ENCODE results near the gene CES3.
A peak's percentile ranks its signal among the peaks of the same experiment; 100 is the strongest.

The CES3 gene

GRCh38 chr16:66919569-66920298 is 41.3 kb upstream of the CES3 start:
- no peak for DNase-seq
- no peaks in the 10 kb centered on the region for H3K9me3 ChIP-seq (ENCODE audit: control insufficient read depth, low read length)
- H3K27me3 ChIP-seq (replicated peaks; ENCODE audit: control insufficient read depth, insufficient read depth, low read length, poor library complexity, severe bottlenecking): peaks cover 2% of the 10 kb centered on the region
- no peaks in the 10 kb centered on the region for H3K4me1 ChIP-seq (ENCODE audit: control insufficient read depth, insufficient read depth, low read length, poor library complexity, severe bottlenecking)
- H3K27ac ChIP-seq (ENCODE audit: insufficient read depth, low read length, poor library complexity, severe bottlenecking): no peak overlapping the region
- no peak overlapping the region for H3K4me3 ChIP-seq (ENCODE audit: insufficient read depth, low read depth, low read length, poor library complexity, severe bottlenecking)
- H3K36me3 ChIP-seq (ENCODE audit: control insufficient read depth, insufficient read depth, low read length): no peaks in the 10 kb centered on the region

GRCh38 chr16:66920299-66920590 is 40.8 kb upstream of the CES3 start:
- no peak for DNase-seq
- H3K4me1 ChIP-seq (ENCODE audit: control insufficient read depth, insufficient read depth, low read length, poor library complexity, severe bottlenecking): peaks cover 3% of the 10 kb centered on the region
- peaks cover 7% of the 10 kb centered on the region for H3K27me3 ChIP-seq (replicated peaks; ENCODE audit: control insufficient read depth, insufficient read depth, low read length, poor library complexity, severe bottlenecking)
- H3K36me3 ChIP-seq (ENCODE audit: control insufficient read depth, insufficient read depth, low read length): no peaks in the 10 kb centered on the region
- H3K27ac ChIP-seq (ENCODE audit: insufficient read depth, low read length, poor library complexity, severe bottlenecking): no peak overlapping the region
- H3K9me3 ChIP-seq (ENCODE audit: control insufficient read depth, low read length): no peaks in the 10 kb centered on the region
- no peak overlapping the region for H3K4me3 ChIP-seq (ENCODE audit: insufficient read depth, low read depth, low read length, poor library complexity, severe bottlenecking)

GRCh38 chr16:66920924-66921680 is 40.0 kb upstream of the CES3 start:
- no peak overlapping the region for H3K27ac ChIP-seq (ENCODE audit: insufficient read depth, low read length, poor library complexity, severe bottlenecking)
- H3K36me3 ChIP-seq (ENCODE audit: control insufficient read depth, insufficient read depth, low read length): no peaks in the 10 kb centered on the region
- peaks cover 12% of the 10 kb centered on the region for H3K27me3 ChIP-seq (replicated peaks; ENCODE audit: control insufficient read depth, insufficient read depth, low read length, poor library complexity, severe bottlenecking)
- H3K4me3 ChIP-seq (ENCODE audit: insufficient read depth, low read depth, low read length, poor library complexity, severe bottlenecking): no peak overlapping the region
- H3K9me3 ChIP-seq (ENCODE audit: control insufficient read depth, low read length): no peaks in the 10 kb centered on the region
- DNase-seq: no peak
- peaks cover 6% of the 10 kb centered on the region for H3K4me1 ChIP-seq (ENCODE audit: control insufficient read depth, insufficient read depth, low read length, poor library complexity, severe bottlenecking)

- peaks cover 6% of the 10 kb centered on the region for H3K4me1 ChIP-seq (ENCODE audit: control insufficient read depth, insufficient read depth, low read length, poor library complexity, severe bottlenecking)
- no peak overlapping the region for H3K27ac ChIP-seq (ENCODE audit: insufficient read depth, low read length, poor library complexity, severe bottlenecking)
- H3K27me3 ChIP-seq (replicated peaks; ENCODE audit: control insufficient read depth, insufficient read depth, low read length, poor library complexity, severe bottlenecking): peaks cover 12% of the 10 kb centered on the region
- no peaks in the 10 kb centered on the region for H3K36me3 ChIP-seq (ENCODE audit: control insufficient read depth, insufficient read depth, low read length)
- no peaks in the 10 kb centered on the region for H3K9me3 ChIP-seq (ENCODE audit: control insufficient read depth, low read length)
- DNase-seq: no peak
- no peak overlapping the region for H3K4me3 ChIP-seq (ENCODE audit: insufficient read depth, low read depth, low read length, poor library complexity, severe bottlenecking)
Measured at GRCh38 chr16:66921729-66922450, 39.2 kb upstream of the CES3 start.

GRCh38 chr16:66923247-66923731 is 37.8 kb upstream of the CES3 start:
- Histone ChIP-seq H3K27ac (ENCODE audit: insufficient read depth, low read length, poor library complexity, severe bottlenecking) (no peak overlapping the region), H3K27me3 (replicated peaks; ENCODE audit: control insufficient read depth, insufficient read depth, low read length, poor library complexity, severe bottlenecking) (peaks cover 12% of the 10 kb centered on the region), H3K4me3 (ENCODE audit: insufficient read depth, low read depth, low read length, poor library complexity, severe bottlenecking) (no peak overlapping the region), H3K4me1 (ENCODE audit: control insufficient read depth, insufficient read depth, low read length, poor library complexity, severe bottlenecking) (peaks cover 6% of the 10 kb centered on the region), H3K9me3 (ENCODE audit: control insufficient read depth, low read length) (no peaks in the 10 kb centered on the region), H3K36me3 (ENCODE audit: control insufficient read depth, insufficient read depth, low read length) (no peaks in the 10 kb centered on the region)
- DNase-seq: no peak

- peaks cover 12% of the 10 kb centered on the region for H3K27me3 ChIP-seq (replicated peaks; ENCODE audit: control insufficient read depth, insufficient read depth, low read length, poor library complexity, severe bottlenecking)
Measured at GRCh38 chr16:66923866-66924265, 37.2 kb upstream of the CES3 start.

GRCh38 chr16:66924527-66925321 is 36.3 kb upstream of the CES3 start:
- Histone ChIP-seq H3K36me3 (ENCODE audit: control insufficient read depth, insufficient read depth, low read length) (no peaks in the 10 kb centered on the region), H3K27ac (ENCODE audit: insufficient read depth, low read length, poor library complexity, severe bottlenecking) (no peak overlapping the region), H3K27me3 (replicated peaks; ENCODE audit: control insufficient read depth, insufficient read depth, low read length, poor library complexity, severe bottlenecking) (peaks cover 12% of the 10 kb centered on the region), H3K4me1 (ENCODE audit: control insufficient read depth, insufficient read depth, low read length, poor library complexity, severe bottlenecking) (peaks cover 6% of the 10 kb centered on the region), H3K4me3 (ENCODE audit: insufficient read depth, low read depth, low read length, poor library complexity, severe bottlenecking) (peak overlapping the region; percentile 34), H3K9me3 (ENCODE audit: control insufficient read depth, low read length) (no peaks in the 10 kb centered on the region)
- peak in 2 of 3 donors; percentile 5 to 22 for DNase-seq

More at GRCh38 chr16:66923866-66924265, 37.2 kb upstream of the CES3 start:
- no peak for DNase-seq
- no peak overlapping the region for H3K4me3 ChIP-seq (ENCODE audit: insufficient read depth, low read depth, low read length, poor library complexity, severe bottlenecking)
- H3K36me3 ChIP-seq (ENCODE audit: control insufficient read depth, insufficient read depth, low read length): no peaks in the 10 kb centered on the region
- no peak overlapping the region for H3K27ac ChIP-seq (ENCODE audit: insufficient read depth, low read length, poor library complexity, severe bottlenecking)
- no peaks in the 10 kb centered on the region for H3K9me3 ChIP-seq (ENCODE audit: control insufficient read depth, low read length)
- peaks cover 6% of the 10 kb centered on the region for H3K4me1 ChIP-seq (ENCODE audit: control insufficient read depth, insufficient read depth, low read length, poor library complexity, severe bottlenecking)

GRCh38 chr16:66925322-66925840 is 35.7 kb upstream of the CES3 start, which contains the start of gene RRAD:
RRAD (minus strand) TSS chr16:66925535; CDS start chr16:66925179, 356 bp downstream.
- Histone ChIP-seq H3K36me3 (ENCODE audit: control insufficient read depth, insufficient read depth, low read length) (no peaks in the 10 kb centered on the region), H3K4me1 (ENCODE audit: control insufficient read depth, insufficient read depth, low read length, poor library complexity, severe bottlenecking) (peaks cover 6% of the 10 kb centered on the region), H3K27me3 (replicated peaks; ENCODE audit: control insufficient read depth, insufficient read depth, low read length, poor library complexity, severe bottlenecking) (peaks cover 12% of the 10 kb centered on the region), H3K4me3 (ENCODE audit: insufficient read depth, low read depth, low read length, poor library complexity, severe bottlenecking) (peak within 1 kb of the TSS; percentile 34), H3K9me3 (ENCODE audit: control insufficient read depth, low read length) (no peaks in the 10 kb centered on the region), H3K27ac (ENCODE audit: insufficient read depth, low read length, poor library complexity, severe bottlenecking) (no peak within 1 kb of the TSS)
- no peak for DNase-seq

- peaks cover 12% of the 10 kb centered on the region for H3K27me3 ChIP-seq (replicated peaks; ENCODE audit: control insufficient read depth, insufficient read depth, low read length, poor library complexity, severe bottlenecking)
Measured at GRCh38 chr16:66926171-66926947, 34.7 kb upstream of the CES3 start.

More at GRCh38 chr16:66926171-66926947, 34.7 kb upstream of the CES3 start:
- H3K27ac ChIP-seq (ENCODE audit: insufficient read depth, low read length, poor library complexity, severe bottlenecking): no peak overlapping the region
- H3K4me1 ChIP-seq (ENCODE audit: control insufficient read depth, insufficient read depth, low read length, poor library complexity, severe bottlenecking): peaks cover 6% of the 10 kb centered on the region
- H3K9me3 ChIP-seq (ENCODE audit: control insufficient read depth, low read length): no peaks in the 10 kb centered on the region
- no peak for DNase-seq
- H3K36me3 ChIP-seq (ENCODE audit: control insufficient read depth, insufficient read depth, low read length): no peaks in the 10 kb centered on the region
- no peak overlapping the region for H3K4me3 ChIP-seq (ENCODE audit: insufficient read depth, low read depth, low read length, poor library complexity, severe bottlenecking)

All from effector memory CD4-positive, alpha-beta T cell (primary cell).